PC-3 (cell line): ENCODE measurements around the gene MYH11. TPM values are rescaled to one million over a fixed set of nuclear protein-coding genes. Genes with fewer than 3 reads are reported as not detected.

ENCODE experiments used
- ATAC-seq: fragments of 200-7000 bp; cut with Tn5 transposase; 2 replicates; pipeline ENCODE4 v1.9.1; 2020; ENCODE audit warnings: mild to moderate bottlenecking, moderate library complexity
- BruUV-seq: library from RNA; stranded (reverse); fragments of 400-500 nt; replicated peaks from 2 replicates; lab custom pipeline; 2021; lab: Mats Ljungman, UMichigan
- CTCF ChIA-PET: fragments of 300-600 bp; sonication (Branson Sonifier 250); formaldehyde crosslinking; loops from one replicate; lab custom pipeline; 2022; ENCODE audit warnings: antibody characterized with exemption; lab: Charles Lee
- POLR2A ChIA-PET: fragments of 300-600 bp; sonication (Branson Sonifier 250); formaldehyde crosslinking; loops from one replicate; lab custom pipeline; 2022; ENCODE audit warnings: antibody characterized with exemption; ENCODE audit not compliant: unreplicated experiment; lab: Charles Lee
- DNase-seq: peaks from one replicate; pipeline ENCODE4 v3.0.0-alpha.2; 2015
- H2AFZ ChIP-seq: fragments of 300-600 bp; sonication (generic); 2 replicates; pipeline ENCODE4 v1.6.0; 2016; ENCODE audit warnings: antibody characterized with exemption, low read length
- H3F3A ChIP-seq: fragments of 300-600 bp; sonication (generic); one replicate; pipeline ENCODE4 v1.6.0; 2017; ENCODE audit warnings: antibody characterized with exemption, low read length, control low read depth, mild to moderate bottlenecking; ENCODE audit not compliant: unreplicated experiment
- H3K27ac ChIP-seq: fragments of 300-600 bp; sonication (generic); 2 replicates; pipeline ENCODE4 v1.5.1; 2016; ENCODE audit warnings: mild to moderate bottlenecking, low read length
- H3K27me3 ChIP-seq: fragments of 300-600 bp; sonication (generic); 2 replicates; pipeline ENCODE4 v1.6.1; 2016; ENCODE audit warnings: low read length, mixed read lengths
- H3K36me3 ChIP-seq: fragments of 300-600 bp; sonication (generic); 2 replicates; pipeline ENCODE4 v1.6.1; 2016; ENCODE audit warnings: low read depth, mixed run types, low read length, mixed read lengths
- H3K4me1 ChIP-seq: fragments of 300-600 bp; sonication (generic); 2 replicates; pipeline ENCODE4 v1.5.1; 2016; ENCODE audit warnings: low read length; ENCODE audit not compliant: insufficient read depth
- H3K4me2 ChIP-seq: fragments of 300-600 bp; sonication (generic); 2 replicates; pipeline ENCODE4 v1.6.0; 2016; ENCODE audit warnings: low read length
- H3K4me3 ChIP-seq: fragments of 300-600 bp; sonication (generic); 2 replicates; pipeline ENCODE4 v1.5.1; 2016; ENCODE audit warnings: mild to moderate bottlenecking, low read length, mixed read lengths
- H3K79me2 ChIP-seq: fragments of 300-600 bp; sonication (generic); 2 replicates; pipeline ENCODE4 v1.6.1; 2017; ENCODE audit warnings: low read length, mixed read lengths
- H3K9ac ChIP-seq: fragments of 300-600 bp; sonication (generic); 2 replicates; pipeline ENCODE4 v1.6.0; 2016; ENCODE audit warnings: mild to moderate bottlenecking, low read length
- H3K9me2 ChIP-seq: fragments of 300-600 bp; sonication (generic); replicated peaks from 2 replicates; pipeline ENCODE4 v1.6.1; 2016; ENCODE audit warnings: mixed run types, low read length, mixed read lengths
- H3K9me3 ChIP-seq: fragments of 300-600 bp; sonication (generic); 2 replicates; pipeline ENCODE4 v1.6.1; 2016; ENCODE audit warnings: low read length, mixed read lengths
- H4K20me1 ChIP-seq: fragments of 300-600 bp; sonication (generic); 2 replicates; pipeline ENCODE4 v1.6.1; 2016; ENCODE audit warnings: low read length, mixed read lengths
- CTCF ChIP-seq: fragments of 300-600 bp; sonication (generic); conservative IDR thresholded peaks from 2 replicates; pipeline ENCODE4 v1.5.1; 2017; ENCODE audit warnings: antibody characterized with exemption, low read depth, mild to moderate bottlenecking, low read length
- EZH2 ChIP-seq: fragments of 300-600 bp; sonication (generic); IDR thresholded peaks from one replicate; pipeline ENCODE4 v1.6.1; 2017; ENCODE audit warnings: antibody characterized with exemption, mild to moderate bottlenecking, low read length; ENCODE audit not compliant: unreplicated experiment
- EZH2phosphoT487 ChIP-seq: fragments of 300-600 bp; sonication (generic); IDR thresholded peaks from 2 replicates; pipeline ENCODE4 v1.6.1; 2018; ENCODE audit warnings: mild to moderate bottlenecking, antibody characterized with exemption, low read length, borderline replicate concordance
- intact Hi-C: fragments of 100-400 bp; cut with micrococcal nuclease; formaldehyde crosslinking; loops from 2 replicates; pipeline ENCODE4 v1.9.0; 2023
- total RNA-seq: library from RNA; depleted of rRNA; stranded (reverse); fragments of >200 nt; gene quantifications from 2 replicates; pipeline ENCODE4 v1.2.3, GENCODE V29; 2014

The MYH11 gene
- total RNA-seq, 1 experiment from 2014 or later: not detected

DNA sequence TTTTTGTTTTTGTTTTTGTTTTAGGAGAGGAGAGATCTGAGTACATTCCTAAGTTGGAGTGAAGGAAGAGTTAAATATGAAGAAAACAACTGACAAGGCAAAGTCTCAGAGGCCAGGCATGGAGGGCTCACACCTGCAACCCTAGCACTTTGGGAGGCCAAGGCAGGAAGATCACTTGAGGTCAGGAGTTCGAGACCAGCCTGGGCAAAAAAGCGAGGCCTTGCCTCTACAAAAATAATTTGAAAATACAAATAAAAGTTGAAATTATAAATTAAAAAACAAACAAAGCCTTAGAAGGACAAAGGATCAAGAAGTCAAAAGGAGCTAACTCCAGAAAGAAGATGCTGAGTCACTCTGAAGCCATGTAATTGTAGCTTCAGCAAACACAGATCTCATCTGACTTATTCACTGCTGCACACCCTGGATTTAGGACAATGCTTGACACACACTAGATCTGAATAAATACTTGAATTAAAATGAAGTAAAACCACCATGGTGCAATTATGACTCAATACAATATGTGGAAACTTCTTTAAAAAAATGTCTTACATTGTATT lies 22.5 kb upstream of the MYH11 start:
- Histone ChIP-seq H4K20me1 (no peaks in the 10 kb centered on the region), H3K9ac (peak overlapping the region; percentile 59), H3F3A (peaks cover 11% of the 10 kb centered on the region), H3K4me3 (peak overlapping the region; percentile 33; the same call in 1 of the 2 replicates), H3K9me2 (no peaks in the 10 kb centered on the region), H2AFZ (no peak overlapping the region), H3K27me3 (no peaks in the 10 kb centered on the region), H3K36me3 (peaks cover 21% of the 10 kb centered on the region; the same call in 1 of the 2 replicates), H3K79me2 (peaks cover 46% of the 10 kb centered on the region), H3K27ac (peak overlapping the region; percentile 91), H3K4me1 (peaks cover 29% of the 10 kb centered on the region), H3K4me2 (peak overlapping the region; percentile 58), H3K9me3 (no peaks in the 10 kb centered on the region)
- ATAC-seq: peak; percentile 95
- DNase-seq: peak; percentile 85
- ChIA-PET POLR2A (no interaction called here), CTCF (no interaction called here)
- intact Hi-C loops: loop anchor here (5.0 to 10.0 kb wide), 2 partner anchors 135 to 168 kb away; no protein-coding TSS in a partner anchor
- no peak for TF ChIP-seq EZH2
- no peak for TF ChIP-seq CTCF
- no peak for TF ChIP-seq EZH2phosphoT487
- no TSS peak for BruUV-seq

DNA sequence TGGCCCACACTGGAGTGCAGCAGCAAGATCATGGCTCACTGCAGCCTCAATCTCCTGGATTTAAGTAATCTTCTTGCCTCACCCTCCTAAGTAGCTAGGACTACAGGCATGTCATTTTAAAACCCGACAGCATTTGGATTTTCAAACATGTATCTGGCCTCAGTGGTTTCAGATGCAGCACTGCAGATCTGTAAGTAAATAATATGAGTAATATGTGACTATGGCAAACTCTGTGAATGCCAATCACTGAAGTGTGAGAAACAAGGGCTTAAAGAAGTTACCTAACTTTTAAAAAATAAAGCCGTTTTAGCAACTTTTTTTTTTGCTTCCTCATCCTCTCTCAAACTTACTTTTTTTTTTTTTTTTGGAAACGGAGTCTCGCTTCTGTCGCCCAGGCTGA lies 19.7 kb upstream of the MYH11 start:
- Histone ChIP-seq H3K27me3 (no peaks in the 10 kb centered on the region), H3K79me2 (peaks cover 24% of the 10 kb centered on the region; the same call in 1 of the 2 replicates), H2AFZ (no peak overlapping the region), H3K4me2 (no peak overlapping the region), H4K20me1 (no peaks in the 10 kb centered on the region), H3K27ac (no peak overlapping the region), H3K9ac (no peak overlapping the region), H3F3A (peaks cover 11% of the 10 kb centered on the region), H3K36me3 (peaks cover 13% of the 10 kb centered on the region; the same call in 1 of the 2 replicates), H3K9me3 (no peaks in the 10 kb centered on the region), H3K4me1 (peaks cover 29% of the 10 kb centered on the region), H3K4me3 (no peak overlapping the region), H3K9me2 (no peaks in the 10 kb centered on the region)
- POLR2A ChIA-PET: no interaction called here
- intact Hi-C loops: loop anchor here (5.0 to 10.0 kb wide), 2 partner anchors 138 to 171 kb away; no protein-coding TSS in a partner anchor
- ATAC-seq: 0 out of 2 replicates have a peak, but pooled peaks have one; percentile 16
- BruUV-seq: no TSS peak
- CTCF ChIA-PET: no interaction called here
- peak; percentile 30 for DNase-seq
- TF ChIP-seq CTCF (no peak), EZH2phosphoT487 (no peak), EZH2 (no peak)

DNA sequence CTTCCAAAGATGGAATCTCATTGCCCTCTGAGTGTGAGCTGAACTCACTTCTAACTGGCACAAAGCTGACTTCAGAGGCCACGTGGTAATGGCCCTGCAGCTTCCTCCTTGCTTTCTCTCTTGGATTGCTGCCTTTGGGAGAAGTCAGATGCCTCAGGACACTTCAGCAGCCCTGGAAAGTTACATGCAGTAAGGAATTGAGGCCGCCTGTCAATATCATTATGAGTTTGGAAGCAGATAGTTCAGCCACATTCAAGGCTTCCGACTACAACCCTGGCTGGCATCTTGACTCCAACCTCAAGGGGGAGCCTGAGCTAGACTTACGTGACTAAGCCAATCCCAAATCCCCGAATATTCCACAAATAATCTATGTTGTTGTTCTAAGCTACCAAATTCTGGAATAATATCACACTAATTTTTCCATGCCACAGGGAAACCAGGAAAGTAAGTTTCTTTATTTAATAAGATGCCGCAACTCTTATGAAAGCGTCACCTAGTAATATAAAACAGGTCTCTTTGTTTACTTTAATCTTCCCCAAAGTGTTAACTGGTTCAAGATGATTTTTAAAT lies 18.0 kb upstream of the MYH11 start:
- CTCF ChIA-PET: interaction anchor here (0.6 to 0.9 kb wide), 2 partner anchors 84 to 130 kb away, joined by 3 to 5 read pairs; no protein-coding TSS in a partner anchor
- Histone ChIP-seq H2AFZ (no peak overlapping the region), H3K27ac (no peak overlapping the region), H3K27me3 (no peaks in the 10 kb centered on the region), H3K4me2 (no peak overlapping the region), H3K36me3 (peaks cover 20% of the 10 kb centered on the region; the same call in 1 of the 2 replicates), H3K4me3 (no peak overlapping the region), H3K9me2 (no peaks in the 10 kb centered on the region), H3K9ac (no peak overlapping the region), H3K4me1 (peaks cover 15% of the 10 kb centered on the region), H4K20me1 (no peaks in the 10 kb centered on the region), H3F3A (peaks cover 3% of the 10 kb centered on the region), H3K79me2 (peaks cover 14% of the 10 kb centered on the region; the same call in 1 of the 2 replicates), H3K9me3 (no peaks in the 10 kb centered on the region)
- POLR2A ChIA-PET: no interaction called here
- ATAC-seq: peak; percentile 58
- peak; percentile 62 for DNase-seq
- intact Hi-C loops: loop anchor here (1.0 to 10.0 kb wide), 4 partner anchors 71 to 252 kb away; no protein-coding TSS in a partner anchor
- no TSS peak for BruUV-seq
- TF ChIP-seq EZH2 (no peak), CTCF (peak; percentile 80), EZH2phosphoT487 (no peak)
